Lower leg skin (tissue), 4 donors: ENCODE results near the gene CTNNBL1. TPM values are rescaled to one million over a fixed set of nuclear protein-coding genes. Genes with fewer than 3 reads are reported as not detected.

Experiments
- DNase-seq, 2 donors: peaks; one replicate each; pipeline ENCODE4 v3.0.0-alpha.2; 2019; ENCODE audit warnings: low spot score in 2 of 2
- H3K4me3 ChIP-seq: fragments of 200-600 bp; sonication (generic); 2 replicates; pipeline ENCODE4 v1.5.1; 2017; ENCODE audit warnings: mild to moderate bottlenecking, low read depth; ENCODE audit not compliant: poor library complexity, severe bottlenecking
- POLR2A ChIP-seq, 2 donors: fragments of 450-650 bp; IDR thresholded peaks; one replicate each; pipeline ENCODE4 v1.6.1; 2016 to 2017; ENCODE audit warnings: antibody characterized with exemption in 2 of 2, mild to moderate bottlenecking in 1 of 2, moderate library complexity in 1 of 2
- WGBS, 2 donors: methylation state at CpG; one replicate each; pipeline ENCODE4 v1.1.5; 2018; 5-methylcytosine and 5-hydroxymethylcytosine counted together
- intact Hi-C: fragments of 100-400 bp; cut with DNase I; formaldehyde crosslinking; loops from one replicate; pipeline ENCODE4 v1.15.0; 2023; ENCODE audit warnings: low total_unique reads
- total RNA-seq, 4 donors: library from RNA; depleted of rRNA; stranded (reverse); fragments of >200 nt; gene quantifications; one replicate each; pipeline ENCODE4 v1.1.0, GENCODE V29; 2016
- TF ChIP-seq, protein P1 (sequence below), 3 donors: fragments of 450-650 bp; IDR thresholded peaks; one replicate each; pipeline ENCODE4 v1.5.1; 2016; ENCODE audit warnings: antibody characterized with exemption in 3 of 3, mild to moderate bottlenecking in 3 of 3, moderate library complexity in 2 of 3

Gene CTNNBL1
- total RNA-seq, 4 donors from 2014 or later, result 22.0 to 35.0 (median 27.5) TPM

GRCh38 chr20:37803438-37804307, 109.8 kb downstream of the CTNNBL1 start:
- TF ChIP-seq, protein P1, sequence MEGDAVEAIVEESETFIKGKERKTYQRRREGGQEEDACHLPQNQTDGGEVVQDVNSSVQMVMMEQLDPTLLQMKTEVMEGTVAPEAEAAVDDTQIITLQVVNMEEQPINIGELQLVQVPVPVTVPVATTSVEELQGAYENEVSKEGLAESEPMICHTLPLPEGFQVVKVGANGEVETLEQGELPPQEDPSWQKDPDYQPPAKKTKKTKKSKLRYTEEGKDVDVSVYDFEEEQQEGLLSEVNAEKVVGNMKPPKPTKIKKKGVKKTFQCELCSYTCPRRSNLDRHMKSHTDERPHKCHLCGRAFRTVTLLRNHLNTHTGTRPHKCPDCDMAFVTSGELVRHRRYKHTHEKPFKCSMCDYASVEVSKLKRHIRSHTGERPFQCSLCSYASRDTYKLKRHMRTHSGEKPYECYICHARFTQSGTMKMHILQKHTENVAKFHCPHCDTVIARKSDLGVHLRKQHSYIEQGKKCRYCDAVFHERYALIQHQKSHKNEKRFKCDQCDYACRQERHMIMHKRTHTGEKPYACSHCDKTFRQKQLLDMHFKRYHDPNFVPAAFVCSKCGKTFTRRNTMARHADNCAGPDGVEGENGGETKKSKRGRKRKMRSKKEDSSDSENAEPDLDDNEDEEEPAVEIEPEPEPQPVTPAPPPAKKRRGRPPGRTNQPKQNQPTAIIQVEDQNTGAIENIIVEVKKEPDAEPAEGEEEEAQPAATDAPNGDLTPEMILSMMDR (IDR thresholded peaks at IDR 0.05), result no peak
- TF ChIP-seq POLR2A (IDR thresholded peaks at IDR 0.05), result no peak
- WGBS, 2 donors, result 79 to 81% methylated on average over 8 of the region's 8 CpGs
- H3K4me3 ChIP-seq, result no peak overlapping the region
- DNase-seq, result no peak
- intact Hi-C loops, result no loop called here

DNA sequence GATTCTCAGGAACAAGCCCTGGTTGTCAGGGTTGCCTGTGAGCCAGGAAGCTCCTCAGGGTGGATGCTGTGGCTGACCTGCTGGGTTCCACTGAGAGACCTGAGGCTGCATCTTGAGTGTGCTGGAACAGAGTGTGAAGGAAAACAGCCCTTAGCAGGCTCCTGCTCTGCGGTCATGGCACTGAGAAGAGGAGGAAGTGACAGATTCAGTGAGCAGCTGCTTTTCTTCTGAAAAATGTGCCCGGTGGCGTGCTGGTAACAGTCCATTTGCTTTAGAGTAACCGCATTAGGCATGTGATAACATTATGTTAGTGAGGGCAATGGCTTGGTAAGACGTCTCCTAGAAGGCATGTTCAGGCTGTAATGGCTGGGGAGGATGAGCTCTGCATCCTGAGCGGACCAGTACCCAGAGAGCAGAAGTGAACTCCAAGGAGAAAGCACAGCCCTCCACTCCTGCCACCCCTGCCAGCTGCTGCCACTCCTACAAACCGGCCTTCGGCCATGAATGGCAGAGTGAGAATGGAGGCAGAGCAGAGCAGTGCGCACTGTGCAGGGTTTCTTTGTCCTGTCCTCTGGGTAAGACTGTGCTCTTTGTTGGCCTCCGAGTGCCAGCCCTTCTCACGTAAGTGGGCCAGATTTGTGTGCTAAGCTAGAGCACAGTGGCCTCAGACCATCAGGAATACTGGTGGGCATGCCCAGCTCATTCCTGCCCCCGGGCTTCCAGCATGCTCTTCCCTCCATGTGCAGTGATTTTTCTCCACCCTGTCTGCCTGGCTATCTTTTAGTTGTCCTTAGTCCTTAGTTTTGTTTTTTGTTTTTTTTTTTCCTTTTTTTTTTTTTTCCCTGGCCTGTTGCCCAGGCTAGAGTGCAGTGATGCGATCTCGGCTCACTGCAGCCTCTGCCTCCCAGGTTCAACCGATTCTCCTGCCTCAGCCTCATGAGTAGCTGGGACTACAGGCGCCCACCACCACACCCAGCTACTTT, 111.0 kb downstream of the CTNNBL1 start:
- peak in 1 of 2 donors; percentile 17 for DNase-seq
- intact Hi-C loops, result no loop called here
- no peak overlapping the region for H3K4me3 ChIP-seq
- 80 to 82% methylated on average over 15 to 16 of the region's 16 CpGs for WGBS, 2 donors
- TF ChIP-seq POLR2A (IDR thresholded peaks at IDR 0.05), result no peak

DNA sequence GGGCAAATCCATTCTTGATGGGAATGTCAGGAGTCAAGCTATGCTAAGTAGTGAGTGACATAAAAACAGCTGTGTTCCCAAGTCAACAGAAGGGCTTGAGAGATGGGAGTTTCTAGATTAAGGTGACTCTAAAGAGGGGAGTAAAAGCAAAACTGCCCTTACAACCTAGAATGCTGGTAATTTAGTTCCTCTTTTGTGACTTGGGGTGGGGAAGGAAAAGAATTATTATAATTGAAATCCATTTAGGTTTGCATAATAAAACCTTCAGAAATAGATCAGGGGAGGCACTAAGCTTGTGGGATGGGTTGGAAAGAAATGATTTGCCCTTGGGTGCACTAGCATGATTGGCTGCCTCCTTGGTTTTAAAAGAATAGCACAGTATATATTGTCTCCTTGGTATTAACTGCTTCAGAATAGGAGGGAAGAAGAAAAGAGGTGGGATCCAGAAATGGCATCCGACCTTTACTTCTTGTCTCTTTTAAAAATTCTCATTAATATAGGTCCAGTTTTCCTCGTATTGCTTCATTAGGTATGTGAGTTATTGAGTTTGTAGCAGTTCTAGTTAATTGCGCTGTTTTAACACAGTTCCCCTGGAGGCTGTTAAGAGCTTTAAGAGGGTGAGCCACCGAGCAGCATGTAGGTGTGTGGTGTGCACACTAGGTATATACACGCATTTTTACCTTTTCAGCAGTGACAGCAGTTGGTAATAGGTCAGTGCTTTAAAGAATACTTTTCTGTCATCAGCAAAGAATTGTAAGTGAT, 113.8 kb downstream of the CTNNBL1 start:
- intact Hi-C loops, result no loop called here
- DNase-seq, result no peak
- 94% methylated on average over 5 of the region's 5 CpGs for WGBS, 2 donors
- no peak overlapping the region for H3K4me3 ChIP-seq
- TF ChIP-seq POLR2A (IDR thresholded peaks at IDR 0.05), result no peak
- TF ChIP-seq, protein P1 (IDR thresholded peaks at IDR 0.05), result no peak

DNA sequence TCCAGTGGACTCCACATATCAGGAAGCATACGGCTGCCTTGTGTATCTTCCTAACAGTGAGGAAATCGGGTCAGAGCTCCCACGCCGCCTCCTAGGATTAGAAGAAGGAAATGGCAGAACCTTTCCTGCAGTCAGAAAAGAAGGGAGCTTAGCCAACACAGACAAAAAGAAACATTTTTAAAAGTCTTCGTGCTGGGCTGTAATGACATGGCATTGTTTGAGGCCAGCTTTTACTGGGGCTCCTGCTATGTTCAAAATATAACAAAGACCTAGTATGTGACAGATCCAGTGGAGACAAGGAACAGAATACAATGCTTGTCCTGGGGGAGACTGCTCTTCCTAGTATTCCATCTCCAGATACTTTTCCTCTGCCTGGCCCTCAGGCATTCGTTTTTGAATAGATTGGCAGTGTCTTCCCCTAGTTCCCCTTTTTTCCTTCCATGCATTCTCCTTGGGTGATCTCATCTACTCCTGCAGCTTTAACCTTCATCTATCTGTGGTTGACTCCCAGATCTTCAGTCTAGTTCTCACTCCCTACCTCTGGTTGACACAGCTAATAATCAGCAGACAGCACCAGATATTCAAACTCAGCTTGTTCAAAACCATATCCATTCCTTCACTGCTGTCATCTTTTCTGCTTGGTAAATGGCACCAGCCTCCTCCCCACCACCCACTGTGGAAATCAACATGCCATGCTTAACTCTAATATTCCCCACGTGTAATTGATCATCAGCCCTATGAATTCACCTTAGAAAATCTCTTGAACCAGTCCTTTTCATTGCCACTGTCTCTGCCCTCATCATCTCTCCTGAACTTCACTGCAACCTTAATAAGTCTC, 114.6 kb downstream of the CTNNBL1 start:
- WGBS, 2 donors, result 80 to 85% methylated on average over 7 of the region's 7 CpGs
- no peak for DNase-seq
- intact Hi-C loops, result no loop called here
- TF ChIP-seq, protein P1 (IDR thresholded peaks at IDR 0.05), result no peak
- TF ChIP-seq POLR2A (IDR thresholded peaks at IDR 0.05), result no peak
- no peak overlapping the region for H3K4me3 ChIP-seq

DNA sequence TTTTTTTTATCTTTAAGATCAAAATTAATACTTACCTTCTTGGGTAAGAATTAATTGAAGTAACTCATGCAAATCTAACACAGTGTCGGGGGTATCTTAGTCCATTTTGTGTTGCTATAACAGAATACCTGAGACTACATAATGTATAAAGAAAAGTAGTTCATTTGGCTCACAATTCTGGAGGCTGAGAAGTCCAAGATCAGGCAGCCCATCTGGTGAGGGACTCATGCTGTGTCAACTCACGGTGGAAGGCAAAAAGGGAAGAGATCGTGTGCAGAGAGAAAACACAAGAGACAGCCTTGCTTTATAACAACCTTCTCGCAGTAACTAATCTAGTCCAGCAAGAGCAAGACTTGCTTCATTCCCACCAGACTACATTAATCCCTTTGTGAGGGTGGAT, 116.2 kb downstream of the CTNNBL1 start:
- H3K4me3 ChIP-seq, result no peak overlapping the region
- WGBS, 2 donors, result 98 to 99% methylated on average over 4 of the region's 4 CpGs
- no peak for TF ChIP-seq POLR2A (IDR thresholded peaks at IDR 0.05)
- TF ChIP-seq, protein P1 (IDR thresholded peaks at IDR 0.05), result no peak
- no peak for DNase-seq
- intact Hi-C loops, result no loop called here
